GM23248 (cell line): ENCODE data around the gene WFS1. TPM values are rescaled to one million over a fixed set of nuclear protein-coding genes. Genes with fewer than 3 reads are reported as not detected.

Experiments used
- DNase-seq: peaks from one replicate; pipeline ENCODE4 v3.0.0-alpha.2; 2015
- H2AFZ ChIP-seq: fragments of 200-600 bp; sonication (generic); 2 replicates; pipeline ENCODE4 v1.6.1; 2016; ENCODE audit warnings: antibody characterized with exemption
- H3F3A ChIP-seq: fragments of 200-600 bp; sonication (generic); 2 replicates; pipeline ENCODE4 v1.6.1; 2016; ENCODE audit warnings: mild to moderate bottlenecking, antibody characterized with exemption, mixed run types; ENCODE audit not compliant: insufficient read depth
- H3K27ac ChIP-seq: fragments of 200-600 bp; sonication (generic); 2 replicates; pipeline ENCODE4 v1.5.1; 2016; ENCODE audit warnings: mild to moderate bottlenecking
- H3K27me3 ChIP-seq: fragments of 200-600 bp; sonication (generic); replicated peaks from 2 replicates; pipeline ENCODE4 v1.6.1; 2016; ENCODE audit warnings: mild to moderate bottlenecking; ENCODE audit not compliant: insufficient read depth
- H3K36me3 ChIP-seq: fragments of 200-600 bp; sonication (generic); 2 replicates; pipeline ENCODE4 v1.6.1; 2016; ENCODE audit warnings: low read depth, mild to moderate bottlenecking
- H3K4me1 ChIP-seq: fragments of 200-600 bp; sonication (generic); 2 replicates; pipeline ENCODE4 v1.6.1; 2016; ENCODE audit warnings: mild to moderate bottlenecking; ENCODE audit not compliant: insufficient read depth
- H3K4me2 ChIP-seq: fragments of 200-600 bp; sonication (generic); one replicate; pipeline ENCODE4 v1.6.1; 2016; ENCODE audit warnings: mild to moderate bottlenecking; ENCODE audit not compliant: unreplicated experiment
- H3K4me3 ChIP-seq: fragments of 200-600 bp; sonication (generic); 2 replicates; pipeline ENCODE4 v1.5.1; 2016; ENCODE audit warnings: mild to moderate bottlenecking
- H3K79me2 ChIP-seq: fragments of 200-600 bp; sonication (generic); 2 replicates; pipeline ENCODE4 v1.6.1; 2016; ENCODE audit warnings: mild to moderate bottlenecking; ENCODE audit not compliant: insufficient read depth
- H3K9ac ChIP-seq: fragments of 200-600 bp; sonication (generic); 2 replicates; pipeline ENCODE4 v1.6.1; 2016; ENCODE audit warnings: mild to moderate bottlenecking
- H3K9me2 ChIP-seq: fragments of 200-600 bp; sonication (generic); 2 replicates; pipeline ENCODE4 v1.6.1; 2016; ENCODE audit warnings: mixed run types, mild to moderate bottlenecking, moderate library complexity; ENCODE audit not compliant: insufficient read depth
- H3K9me3 ChIP-seq: fragments of 200-600 bp; sonication (generic); one replicate; pipeline ENCODE4 v1.6.1; 2017; ENCODE audit warnings: low read depth
- H4K20me1 ChIP-seq: fragments of 200-600 bp; sonication (generic); 2 replicates; pipeline ENCODE4 v1.6.0; 2016; ENCODE audit not compliant: insufficient read depth
- EZH2 ChIP-seq: fragments of 200-600 bp; sonication (generic); IDR thresholded peaks from 2 replicates; pipeline ENCODE4 v1.6.1; 2018; ENCODE audit warnings: antibody characterized with exemption, mild to moderate bottlenecking; ENCODE audit not compliant: insufficient read depth, poor library complexity, severe bottlenecking
- EZH2phosphoT487 ChIP-seq: fragments of 200-600 bp; sonication (generic); IDR thresholded peaks from 2 replicates; pipeline ENCODE4 v1.6.1; 2018; ENCODE audit warnings: antibody characterized with exemption, moderate library complexity, mild to moderate bottlenecking, low read depth; ENCODE audit not compliant: insufficient read depth
- WGBS, 2 experiments: methylation state at CpG; one replicate each; pipeline ENCODE4 v1.1.6; 2015 to 2017; ENCODE audit warnings: low lambda C conversion rate in 2 of 2, low coverage in 1 of 2; ENCODE audit errors: missing lambda C conversion rate in 2 of 2; 5-methylcytosine and 5-hydroxymethylcytosine counted together
- in situ Hi-C: fragments of 300-500 bp; cut with MboI; formaldehyde crosslinking; loops from 2 replicates; pipeline ENCODE4 v1.15.0; 2020
- polyA plus RNA-seq: library from polyadenylated mRNA; unstranded; fragments of >200 nt; fragmentation: Nextera tagmentation; extraction: Ambion mirVana; gene quantifications from 2 replicates; pipeline ENCODE4 v1.2.1, GENCODE V29; 2016
- total RNA-seq: library from RNA; depleted of rRNA; stranded (reverse); fragments of >200 nt; shearing (Covaris generic); gene quantifications from 2 replicates; pipeline ENCODE4 v1.2.3, GENCODE V29; 2014

Gene WFS1
- total and polyA plus RNA-seq, 2 experiments from 2014 or later, result 24.2 to 24.4 TPM

DNA sequence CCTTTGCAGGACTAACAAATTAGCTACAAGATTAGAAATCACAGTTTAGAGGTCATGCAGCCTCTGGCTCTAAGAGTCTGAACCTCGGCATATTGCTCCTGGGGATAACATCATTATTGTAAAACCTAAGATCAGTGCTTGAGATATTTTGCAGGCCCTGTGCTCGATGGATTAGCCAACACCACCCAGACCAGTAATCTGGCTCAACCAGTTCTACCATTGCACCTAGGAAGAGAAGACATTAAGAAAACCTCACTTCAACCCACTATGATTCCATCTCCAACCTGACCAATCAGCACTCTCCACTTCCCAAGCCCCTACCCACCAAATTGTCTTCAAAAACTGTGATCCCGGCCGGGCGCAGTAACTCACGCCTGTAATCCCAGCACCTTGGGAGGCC, 43.6 kb downstream of the WFS1 start:
- Histone ChIP-seq H3K79me2 (no peaks in the 10 kb centered on the region), H3K9me2 (no peaks in the 10 kb centered on the region), H2AFZ (no peak overlapping the region), H3K9ac (no peak overlapping the region), H3K4me1 (no peaks in the 10 kb centered on the region), H3F3A (no peaks in the 10 kb centered on the region), H3K36me3 (no peaks in the 10 kb centered on the region), H3K4me3 (no peak overlapping the region), H3K27me3 (peaks cover 30% of the 10 kb centered on the region), H3K9me3 (no peaks in the 10 kb centered on the region), H3K27ac (no peak overlapping the region), H3K4me2 (no peak overlapping the region), H4K20me1 (no peaks in the 10 kb centered on the region)
- TF ChIP-seq EZH2 (no peak), EZH2phosphoT487 (no peak)
- 68 to 71% methylated on average over 6 of the region's 6 CpGs for WGBS, 2 experiments
- in situ Hi-C loops, result no loop called here
- no peak for DNase-seq

- Histone ChIP-seq H3K9me2 (no peaks in the 10 kb centered on the region), H2AFZ (no peak overlapping the region), H3K36me3 (no peaks in the 10 kb centered on the region), H3K4me1 (no peaks in the 10 kb centered on the region), H3F3A (no peaks in the 10 kb centered on the region), H4K20me1 (no peaks in the 10 kb centered on the region), H3K27ac (no peak overlapping the region), H3K79me2 (no peaks in the 10 kb centered on the region), H3K27me3 (peaks cover 11% of the 10 kb centered on the region), H3K4me3 (no peak overlapping the region), H3K4me2 (no peak overlapping the region), H3K9ac (no peak overlapping the region), H3K9me3 (no peaks in the 10 kb centered on the region)
- in situ Hi-C loops, result no loop called here
- TF ChIP-seq EZH2phosphoT487 (no peak), EZH2 (no peak)
- 53 to 59% methylated on average over 6 of the region's 6 CpGs for WGBS, 2 experiments
- no peak for DNase-seq
Observed at GRCh38 chr4:6316461-6317003, 46.9 kb downstream of the WFS1 start.

DNA sequence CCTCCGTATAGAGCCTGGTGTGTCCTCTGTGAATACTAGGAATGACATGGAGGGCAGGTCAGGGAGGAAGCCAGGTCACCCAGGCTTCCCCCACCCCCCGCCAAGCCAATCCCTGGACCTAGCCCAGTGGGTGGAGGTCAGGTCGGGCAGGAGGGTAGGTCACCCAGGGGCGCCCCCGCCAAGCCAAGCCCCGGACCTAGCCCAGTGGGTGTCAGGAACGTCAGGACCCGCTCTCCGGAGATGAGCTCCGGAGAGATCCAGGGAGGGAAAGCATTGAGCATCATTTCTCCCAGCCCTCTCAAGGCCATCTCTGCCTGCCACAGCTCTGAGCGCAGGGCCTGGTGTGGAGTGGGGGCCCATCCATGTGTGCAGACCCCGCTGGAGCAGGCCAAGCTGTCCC, 48.6 kb downstream of the WFS1 start:
- in situ Hi-C loops, result no loop called here
- Histone ChIP-seq H3K36me3 (no peaks in the 10 kb centered on the region), H3K9me2 (no peaks in the 10 kb centered on the region), H3K79me2 (no peaks in the 10 kb centered on the region), H2AFZ (no peak overlapping the region), H3K27me3 (peaks cover 9% of the 10 kb centered on the region; the same call in 1 of the 2 replicates), H3F3A (no peaks in the 10 kb centered on the region), H3K4me2 (no peak overlapping the region), H3K27ac (no peak overlapping the region), H3K9ac (no peak overlapping the region), H3K9me3 (no peaks in the 10 kb centered on the region), H3K4me3 (no peak overlapping the region), H3K4me1 (no peaks in the 10 kb centered on the region), H4K20me1 (no peaks in the 10 kb centered on the region)
- 50 to 59% methylated on average over 11 to 12 of the region's 12 CpGs for WGBS, 2 experiments
- no peak for DNase-seq
- TF ChIP-seq EZH2phosphoT487, result no peak
- no peak for TF ChIP-seq EZH2

DNA sequence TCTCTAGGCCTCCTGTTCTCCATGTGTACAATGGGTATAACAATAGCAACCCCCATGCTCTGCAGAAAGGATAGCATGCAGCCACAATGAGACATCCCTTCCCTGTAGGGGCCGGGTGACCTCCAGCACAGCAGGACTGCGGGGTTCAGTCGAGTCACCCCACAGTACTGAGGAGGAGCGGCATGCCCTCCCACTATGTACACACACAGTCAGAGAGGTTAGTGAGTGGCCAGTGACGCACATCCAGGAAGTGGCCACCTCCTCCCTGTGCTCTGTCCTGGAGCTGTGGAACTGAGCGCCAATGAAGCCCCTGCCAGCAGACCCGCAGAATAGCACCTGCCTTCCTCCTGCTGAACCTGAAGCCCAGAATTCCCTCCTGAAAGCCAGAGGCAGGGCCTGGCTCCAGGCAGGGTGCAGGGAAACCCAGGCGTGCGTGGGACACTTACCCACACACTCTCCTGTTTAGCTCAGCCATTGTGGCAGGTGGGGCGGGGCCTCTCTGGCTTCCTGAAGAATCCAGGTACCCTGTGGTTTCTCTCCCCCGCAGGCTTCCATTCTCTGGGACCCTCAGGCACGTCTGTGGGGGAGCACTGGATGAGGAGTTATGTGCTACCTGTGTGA, 50.0 kb downstream of the WFS1 start:
- no peak overlapping the region for H3K4me3 ChIP-seq
- H3K79me2 ChIP-seq, result no peaks in the 10 kb centered on the region
- no peaks in the 10 kb centered on the region for H3K4me1 ChIP-seq
- H3K9me2 ChIP-seq, result no peaks in the 10 kb centered on the region
- H3K9ac ChIP-seq, result no peak overlapping the region
- H3K27ac ChIP-seq, result no peak overlapping the region
- H3K27me3 ChIP-seq, result peaks cover 11% of the 10 kb centered on the region; the same call in 1 of the 2 replicates
- H3K4me2 ChIP-seq, result no peak overlapping the region
- H3K9me3 ChIP-seq, result no peaks in the 10 kb centered on the region
- TF ChIP-seq EZH2 (no peak), EZH2phosphoT487 (no peak)
- DNase-seq, result no peak
- no peaks in the 10 kb centered on the region for H4K20me1 ChIP-seq
- WGBS, 2 experiments, result 58 to 60% methylated on average over 12 of the region's 12 CpGs
- no peaks in the 10 kb centered on the region for H3F3A ChIP-seq
- no peak overlapping the region for H2AFZ ChIP-seq
- in situ Hi-C loops, result no loop called here
- H3K36me3 ChIP-seq, result no peaks in the 10 kb centered on the region

GRCh38 chr4:6320663-6321062, 51.0 kb downstream of the WFS1 start:
- Histone ChIP-seq H3K4me2 (no peak overlapping the region), H3K9me3 (no peaks in the 10 kb centered on the region), H3K9me2 (no peaks in the 10 kb centered on the region), H3K4me1 (no peaks in the 10 kb centered on the region; the same call in 1 of the 2 replicates), H3K4me3 (no peak overlapping the region), H3F3A (no peaks in the 10 kb centered on the region), H2AFZ (no peak overlapping the region), H3K79me2 (no peaks in the 10 kb centered on the region), H3K9ac (no peak overlapping the region), H3K36me3 (no peaks in the 10 kb centered on the region), H4K20me1 (no peaks in the 10 kb centered on the region), H3K27me3 (peaks cover 15% of the 10 kb centered on the region; the same call in 1 of the 2 replicates), H3K27ac (no peak overlapping the region)
- DNase-seq, result no peak
- 25 to 35% methylated on average over 6 of the region's 6 CpGs for WGBS, 2 experiments
- TF ChIP-seq EZH2phosphoT487, result no peak
- no peak for TF ChIP-seq EZH2
- in situ Hi-C loops, result no loop called here
